ENCODE data around the gene ZNF41. TPM values are rescaled to one million over a fixed set of nuclear protein-coding genes. Genes with fewer than 3 reads are reported as not detected.

The ZNF41 gene
- total RNA-seq (ENCODE audit: unreplicated experiment) = 5.7 TPM
- long read RNA-seq, partial matches to known transcripts = 0 of 1 reads
- long read RNA-seq, other reads (novel, unspliced or antisense) = 1 of 1 reads

- peaks cover 5% of the 10 kb centered on the region for H3K36me3 Mint-ChIP-seq (ENCODE audit: low read depth, unreplicated experiment)
Measured at GRCh38 chrX:47482512-47483305, at the start of gene ZNF41. ZNF41 (minus strand) TSS chrX:47483222; CDS start chrX:47467481, 15,741 bp downstream.

GRCh38 chrX:47530049-47530448, 47.0 kb upstream of the ZNF41 start:
- H3K4me1 Mint-ChIP-seq (ENCODE audit: unreplicated experiment) = no peaks in the 10 kb centered on the region

More at GRCh38 chrX:47482512-47483305, at the start of gene ZNF41:
- no peak for TF ChIP-seq CTCF (IDR thresholded peaks at IDR 0.05; ENCODE audit: unreplicated experiment)
- Mint-ChIP-seq H3K27ac (ENCODE audit: unreplicated experiment) (peak within 1 kb of the TSS; percentile 97), H3K27me3 (ENCODE audit: unreplicated experiment) (peaks cover 4% of the 10 kb centered on the region), H3K4me3 (ENCODE audit: unreplicated experiment) (peak within 1 kb of the TSS; percentile 93), H3K4me1 (ENCODE audit: unreplicated experiment) (peaks cover 21% of the 10 kb centered on the region), H3K9me3 (ENCODE audit: unreplicated experiment) (no peaks in the 10 kb centered on the region)
- peak; percentile 53 for DNase-seq (ENCODE audit: low spot score)

GRCh38 chrX:47529548-47529947, 46.5 kb upstream of the ZNF41 start:
- Mint-ChIP-seq H3K36me3 (ENCODE audit: low read depth, unreplicated experiment) (no peaks in the 10 kb centered on the region), H3K9me3 (ENCODE audit: unreplicated experiment) (no peaks in the 10 kb centered on the region), H3K4me3 (ENCODE audit: unreplicated experiment) (no peak overlapping the region), H3K27me3 (ENCODE audit: unreplicated experiment) (no peaks in the 10 kb centered on the region), H3K4me1 (ENCODE audit: unreplicated experiment) (no peaks in the 10 kb centered on the region), H3K27ac (ENCODE audit: unreplicated experiment) (no peak overlapping the region)
- TF ChIP-seq CTCF (IDR thresholded peaks at IDR 0.05; ENCODE audit: unreplicated experiment) = no peak
- no peak for DNase-seq (ENCODE audit: low spot score)

More at GRCh38 chrX:47530049-47530448, 47.0 kb upstream of the ZNF41 start:
- no peaks in the 10 kb centered on the region for H3K36me3 Mint-ChIP-seq (ENCODE audit: low read depth, unreplicated experiment)
- H3K27ac Mint-ChIP-seq (ENCODE audit: unreplicated experiment) = no peak overlapping the region
- H3K9me3 Mint-ChIP-seq (ENCODE audit: unreplicated experiment) = no peaks in the 10 kb centered on the region
- no peak for TF ChIP-seq CTCF (IDR thresholded peaks at IDR 0.05; ENCODE audit: unreplicated experiment)
- H3K4me3 Mint-ChIP-seq (ENCODE audit: unreplicated experiment) = no peak overlapping the region
- no peaks in the 10 kb centered on the region for H3K27me3 Mint-ChIP-seq (ENCODE audit: unreplicated experiment)
- no peak for DNase-seq (ENCODE audit: low spot score)

- H3K27ac Mint-ChIP-seq (ENCODE audit: unreplicated experiment) = no peak overlapping the region
- H3K4me1 Mint-ChIP-seq (ENCODE audit: unreplicated experiment) = no peaks in the 10 kb centered on the region
- no peaks in the 10 kb centered on the region for H3K9me3 Mint-ChIP-seq (ENCODE audit: unreplicated experiment)
- peak; percentile 6 for TF ChIP-seq CTCF (IDR thresholded peaks at IDR 0.05; ENCODE audit: unreplicated experiment)
- peak; percentile 4 for DNase-seq (ENCODE audit: low spot score)
- no peaks in the 10 kb centered on the region for H3K27me3 Mint-ChIP-seq (ENCODE audit: unreplicated experiment)
- H3K36me3 Mint-ChIP-seq (ENCODE audit: low read depth, unreplicated experiment) = no peaks in the 10 kb centered on the region
- peak overlapping the region; percentile 62 for H3K4me3 Mint-ChIP-seq (ENCODE audit: unreplicated experiment)
Measured at GRCh38 chrX:47523713-47524166, 40.7 kb upstream of the ZNF41 start.

- no peaks in the 10 kb centered on the region for H3K9me3 Mint-ChIP-seq (ENCODE audit: unreplicated experiment)
- H3K27ac Mint-ChIP-seq (ENCODE audit: unreplicated experiment) = no peak overlapping the region
- no peaks in the 10 kb centered on the region for H3K4me1 Mint-ChIP-seq (ENCODE audit: unreplicated experiment)
- H3K27me3 Mint-ChIP-seq (ENCODE audit: unreplicated experiment) = no peaks in the 10 kb centered on the region
- peak; percentile 83 for DNase-seq (ENCODE audit: low spot score)
- H3K36me3 Mint-ChIP-seq (ENCODE audit: low read depth, unreplicated experiment) = no peaks in the 10 kb centered on the region
- H3K4me3 Mint-ChIP-seq (ENCODE audit: unreplicated experiment) = peak overlapping the region; percentile 62
- peak; percentile 65 for TF ChIP-seq CTCF (IDR thresholded peaks at IDR 0.05; ENCODE audit: unreplicated experiment)
Measured at GRCh38 chrX:47523297-47523696, 40.3 kb upstream of the ZNF41 start.
